GM19452 (cell line): Measurements from ENCODE around the gene FMNL2.
"Not testable (repeated sequence)": the region's sequence is repeated elsewhere in the genome, so short reads cannot be mapped to it uniquely, and the experiment has no call there.

Experiments
- ATAC-seq: cut with Tn5 transposase; IDR thresholded peaks from one replicate; pipeline ENCODE4 v1.9.1; 2021; ENCODE audit not compliant: unreplicated experiment

Gene FMNL2

GRCh38 chr2:152372438-152372984 is 37.5 kb downstream of the FMNL2 start:
- no peak for ATAC-seq

GRCh38 chr2:152375174-152375573 is 40.2 kb downstream of the FMNL2 start:
- no peak for ATAC-seq

GRCh38 chr2:152376385-152376784 is 41.4 kb downstream of the FMNL2 start:
- no peak for ATAC-seq

- no peak for ATAC-seq
These were observed 42.0 kb downstream of the FMNL2 start for GRCh38 chr2:152376968-152377367.

GRCh38 chr2:152379089-152379488 is 44.1 kb downstream of the FMNL2 start:
- no peak for ATAC-seq

- no peak for ATAC-seq
These were observed 45.5 kb downstream of the FMNL2 start for GRCh38 chr2:152380261-152381055.

GRCh38 chr2:152383702-152384101 is 48.7 kb downstream of the FMNL2 start:
- ATAC-seq = no peak

- ATAC-seq = no peak
These were observed 50.0 kb downstream of the FMNL2 start for GRCh38 chr2:152384992-152385391.

GRCh38 chr2:152385650-152386049 is 50.7 kb downstream of the FMNL2 start:
- no peak for ATAC-seq

- ATAC-seq = no peak
These were observed 51.3 kb downstream of the FMNL2 start for GRCh38 chr2:152386266-152386665.

- ATAC-seq = no peak
These were observed 52.1 kb downstream of the FMNL2 start for GRCh38 chr2:152387041-152387440.

GRCh38 chr2:152388269-152388668 is 53.3 kb downstream of the FMNL2 start:
- ATAC-seq = not testable (repeated sequence)

- ATAC-seq = no peak
These were observed 54.5 kb downstream of the FMNL2 start for GRCh38 chr2:152389483-152389882.

- ATAC-seq = no peak
These were observed 55.9 kb downstream of the FMNL2 start for GRCh38 chr2:152390837-152391236.

- no peak for ATAC-seq
These were observed 56.3 kb downstream of the FMNL2 start for GRCh38 chr2:152391318-152391717.

- ATAC-seq = no peak
These were observed 58.4 kb downstream of the FMNL2 start for GRCh38 chr2:152393377-152393776.

- ATAC-seq = no peak
These were observed 59.4 kb downstream of the FMNL2 start for GRCh38 chr2:152394326-152394725.

- ATAC-seq = no peak
These were observed 60.1 kb downstream of the FMNL2 start for GRCh38 chr2:152395103-152395502.

- no peak for ATAC-seq
These were observed 60.6 kb downstream of the FMNL2 start for GRCh38 chr2:152395572-152395971.

- ATAC-seq = no peak
These were observed 61.1 kb downstream of the FMNL2 start for GRCh38 chr2:152396051-152396511.

GRCh38 chr2:152396763-152397162 is 61.8 kb downstream of the FMNL2 start:
- no peak for ATAC-seq

- no peak for ATAC-seq
These were observed 64.0 kb downstream of the FMNL2 start for GRCh38 chr2:152399003-152399402.
